Measurements from ENCODE around the gene LSM4. TPM values are rescaled to one million over a fixed set of nuclear protein-coding genes. Genes with fewer than 3 reads are reported as not detected.

LSM4 gene
- total RNA-seq, 1 donor from 2014 or later: 150 TPM

- Mint-ChIP-seq H3K4me3 (ENCODE audit: low read depth) (peak overlapping the region; percentile 51), H3K4me1 (ENCODE audit: low read depth) (peaks cover 16% of the 10 kb centered on the region), H3K27me3 (no peaks in the 10 kb centered on the region), H3K27ac (peak overlapping the region; percentile 90), H3K36me3 (ENCODE audit: insufficient read depth) (peaks cover 9% of the 10 kb centered on the region), H3K9me3 (ENCODE audit: low read depth) (no peaks in the 10 kb centered on the region)
- no peak for TF ChIP-seq CTCF (IDR thresholded peaks at IDR 0.05; ENCODE audit: unreplicated experiment)
- no peak for DNase-seq (ENCODE audit: low spot score, unreplicated experiment)
Measured at GRCh38 chr19:18304458-18305310, 18.2 kb downstream of the LSM4 start.

GRCh38 chr19:18304208-18304457 is 18.7 kb downstream of the LSM4 start:
- DNase-seq (ENCODE audit: low spot score, unreplicated experiment): no peak
- Mint-ChIP-seq H3K36me3 (ENCODE audit: insufficient read depth) (peaks cover 9% of the 10 kb centered on the region), H3K4me3 (ENCODE audit: low read depth) (no peak overlapping the region), H3K27ac (peak overlapping the region; percentile 78), H3K4me1 (ENCODE audit: low read depth) (peaks cover 16% of the 10 kb centered on the region), H3K27me3 (no peaks in the 10 kb centered on the region), H3K9me3 (ENCODE audit: low read depth) (no peaks in the 10 kb centered on the region)
- no peak for TF ChIP-seq CTCF (IDR thresholded peaks at IDR 0.05; ENCODE audit: unreplicated experiment)

- Mint-ChIP-seq H3K27me3 (no peaks in the 10 kb centered on the region), H3K27ac (no peak overlapping the region), H3K9me3 (ENCODE audit: low read depth) (no peaks in the 10 kb centered on the region), H3K4me1 (ENCODE audit: low read depth) (peaks cover 16% of the 10 kb centered on the region), H3K4me3 (ENCODE audit: low read depth) (no peak overlapping the region), H3K36me3 (ENCODE audit: insufficient read depth) (peaks cover 2% of the 10 kb centered on the region)
- no peak for TF ChIP-seq CTCF (IDR thresholded peaks at IDR 0.05; ENCODE audit: unreplicated experiment)
- DNase-seq (ENCODE audit: low spot score, unreplicated experiment): no peak
Measured at GRCh38 chr19:18301718-18302111, 21.2 kb downstream of the LSM4 start.

GRCh38 chr19:18300930-18301717 is 21.8 kb downstream of the LSM4 start:
- Mint-ChIP-seq H3K9me3 (ENCODE audit: low read depth) (no peaks in the 10 kb centered on the region), H3K27me3 (no peaks in the 10 kb centered on the region), H3K27ac (no peak overlapping the region), H3K4me3 (ENCODE audit: low read depth) (no peak overlapping the region), H3K4me1 (ENCODE audit: low read depth) (peaks cover 16% of the 10 kb centered on the region), H3K36me3 (ENCODE audit: insufficient read depth) (no peaks in the 10 kb centered on the region)
- no peak for TF ChIP-seq CTCF (IDR thresholded peaks at IDR 0.05; ENCODE audit: unreplicated experiment)
- no peak for DNase-seq (ENCODE audit: low spot score, unreplicated experiment)

- H3K27ac Mint-ChIP-seq: no peak overlapping the region
- H3K4me1 Mint-ChIP-seq (ENCODE audit: low read depth): peaks cover 12% of the 10 kb centered on the region
- H3K27me3 Mint-ChIP-seq: no peaks in the 10 kb centered on the region
- no peak overlapping the region for H3K4me3 Mint-ChIP-seq (ENCODE audit: low read depth)
- TF ChIP-seq CTCF (IDR thresholded peaks at IDR 0.05; ENCODE audit: unreplicated experiment): no peak
- H3K9me3 Mint-ChIP-seq (ENCODE audit: low read depth): no peaks in the 10 kb centered on the region
- DNase-seq (ENCODE audit: low spot score, unreplicated experiment): no peak
- no peaks in the 10 kb centered on the region for H3K36me3 Mint-ChIP-seq (ENCODE audit: insufficient read depth)
Measured at GRCh38 chr19:18299654-18300053, 23.2 kb downstream of the LSM4 start.

Data from progenitor cell of endocrine pancreas (in vitro differentiated cells).